GM12891 (cell line): ENCODE results near the gene ATXN1.

Experiments
- DNase-seq: peaks from one replicate; pipeline ENCODE4 v3.0.0; 2011; ENCODE audit warnings: low spot score; ENCODE audit not compliant: insufficient read length
- FAIRE-seq: peaks from 2 replicates; lab custom pipeline; 2011; peaks lifted over from hg19 to GRCh38; lab: Jason Lieb, UNC
- PAX5 ChIP-seq: IDR thresholded peaks from 2 replicates; pipeline ENCODE4 v1.6.1; 2011; ENCODE audit warnings: low read length, moderate library complexity, mild to moderate bottlenecking; ENCODE audit not compliant: insufficient read depth, severe bottlenecking
- POLR2A ChIP-seq: IDR thresholded peaks from 2 replicates; pipeline ENCODE4 v1.6.1; 2011; ENCODE audit warnings: low read depth, low read length, control low read depth
- POLR2AphosphoS5 ChIP-seq: IDR thresholded peaks from 2 replicates; pipeline ENCODE4 v1.6.1; 2011; ENCODE audit warnings: low read depth, low read length, control low read depth
- POU2F2 ChIP-seq: IDR thresholded peaks from 2 replicates; pipeline ENCODE4 v1.6.1; 2011; ENCODE audit warnings: low read depth, mild to moderate bottlenecking, control low read depth, low read length, moderate library complexity
- SPI1 ChIP-seq: IDR thresholded peaks from 2 replicates; pipeline ENCODE4 v1.6.1; 2011; ENCODE audit warnings: low read depth, low read length, control low read depth
- TAF1 ChIP-seq: IDR thresholded peaks from 2 replicates; pipeline ENCODE4 v1.6.1; 2011; ENCODE audit warnings: low read depth, low read length, control low read depth

ATXN1 gene

GRCh38 chr6:16480763-16481560, 280.3 kb downstream of the ATXN1 start:
- FAIRE-seq: no peak
- TF ChIP-seq SPI1 (no peak), POLR2A (no peak), TAF1 (no peak), PAX5 (no peak), POU2F2 (no peak), POLR2AphosphoS5 (no peak)
- DNase-seq: no peak

- TF ChIP-seq SPI1: no peak
- TF ChIP-seq POU2F2: no peak
- no peak for TF ChIP-seq TAF1
- no peak for TF ChIP-seq POLR2A
- no peak for TF ChIP-seq POLR2AphosphoS5
- no peak for TF ChIP-seq PAX5
- DNase-seq (no peak), FAIRE-seq (peak; percentile 40)
These were observed 283.7 kb downstream of the ATXN1 start for GRCh38 chr6:16477367-16478149.

DNA sequence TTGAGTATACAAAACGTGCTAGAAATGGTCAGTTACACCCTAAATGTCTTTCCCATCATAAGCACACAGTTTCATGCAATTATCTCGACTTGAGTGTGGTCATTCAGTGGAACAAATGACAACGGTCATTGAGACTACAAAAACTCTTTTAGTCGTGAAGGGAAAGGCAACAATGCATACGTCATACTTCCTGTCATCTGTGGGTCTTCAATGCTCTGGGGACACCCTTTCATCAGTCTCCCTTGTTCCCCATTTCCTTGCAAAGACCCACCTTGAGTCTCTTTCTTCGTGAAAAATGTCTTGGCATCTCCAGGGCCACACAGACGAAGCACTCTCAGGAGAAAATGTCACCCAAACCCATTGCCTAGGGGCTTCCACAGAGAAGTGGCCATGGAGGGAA, 284.4 kb downstream of the ATXN1 start:
- FAIRE-seq (peak; percentile 79), DNase-seq (no peak)

GRCh38 chr6:16475494-16475781, 285.8 kb downstream of the ATXN1 start:
- TF ChIP-seq POLR2A (no peak), TAF1 (no peak), SPI1 (no peak), POLR2AphosphoS5 (no peak), PAX5 (no peak), POU2F2 (no peak)
- FAIRE-seq: no peak

More for the DNA sequence above, 284.4 kb downstream of the ATXN1 start:
- TF ChIP-seq TAF1 (no peak), SPI1 (peak; percentile 46)

DNA sequence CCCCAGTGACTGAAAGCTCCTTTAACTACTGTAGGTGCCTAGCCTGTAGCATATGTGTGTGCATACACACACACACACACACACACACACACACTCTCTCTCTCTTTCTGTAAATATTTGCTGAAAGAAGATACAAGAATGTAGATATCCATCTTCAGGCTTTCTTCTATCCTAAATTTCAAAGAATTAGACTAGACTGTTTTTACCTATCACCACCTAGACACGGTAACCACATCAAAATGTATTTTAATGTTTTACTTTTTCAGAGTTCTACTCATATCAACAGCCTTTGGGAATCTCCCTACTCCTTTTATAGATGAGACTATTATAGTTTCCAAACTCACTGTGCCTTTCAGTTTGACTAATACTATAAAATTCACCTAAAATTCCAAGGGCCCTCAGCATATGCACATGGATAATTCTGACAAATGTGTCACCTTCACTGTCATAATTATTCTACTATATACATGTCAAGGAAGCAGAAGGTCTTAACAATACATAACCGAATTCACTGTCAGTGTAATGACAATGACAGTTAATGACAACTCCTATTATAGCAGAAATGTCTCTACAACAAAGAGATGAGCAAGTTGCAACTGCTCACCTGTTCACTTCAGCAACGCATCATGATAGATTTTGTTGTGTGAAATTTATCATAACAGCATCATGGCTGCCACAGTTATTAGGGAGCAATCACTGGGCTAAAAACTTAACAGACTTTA, 286.3 kb downstream of the ATXN1 start:
- TF ChIP-seq POU2F2: no peak
- no peak for TF ChIP-seq PAX5
- no peak for TF ChIP-seq SPI1
- no peak for TF ChIP-seq POLR2AphosphoS5
- TF ChIP-seq TAF1: no peak
- TF ChIP-seq POLR2A: no peak
- FAIRE-seq: peak; percentile 82
- no peak for DNase-seq

More at GRCh38 chr6:16475494-16475781, 285.8 kb downstream of the ATXN1 start:
- no peak for DNase-seq

DNA sequence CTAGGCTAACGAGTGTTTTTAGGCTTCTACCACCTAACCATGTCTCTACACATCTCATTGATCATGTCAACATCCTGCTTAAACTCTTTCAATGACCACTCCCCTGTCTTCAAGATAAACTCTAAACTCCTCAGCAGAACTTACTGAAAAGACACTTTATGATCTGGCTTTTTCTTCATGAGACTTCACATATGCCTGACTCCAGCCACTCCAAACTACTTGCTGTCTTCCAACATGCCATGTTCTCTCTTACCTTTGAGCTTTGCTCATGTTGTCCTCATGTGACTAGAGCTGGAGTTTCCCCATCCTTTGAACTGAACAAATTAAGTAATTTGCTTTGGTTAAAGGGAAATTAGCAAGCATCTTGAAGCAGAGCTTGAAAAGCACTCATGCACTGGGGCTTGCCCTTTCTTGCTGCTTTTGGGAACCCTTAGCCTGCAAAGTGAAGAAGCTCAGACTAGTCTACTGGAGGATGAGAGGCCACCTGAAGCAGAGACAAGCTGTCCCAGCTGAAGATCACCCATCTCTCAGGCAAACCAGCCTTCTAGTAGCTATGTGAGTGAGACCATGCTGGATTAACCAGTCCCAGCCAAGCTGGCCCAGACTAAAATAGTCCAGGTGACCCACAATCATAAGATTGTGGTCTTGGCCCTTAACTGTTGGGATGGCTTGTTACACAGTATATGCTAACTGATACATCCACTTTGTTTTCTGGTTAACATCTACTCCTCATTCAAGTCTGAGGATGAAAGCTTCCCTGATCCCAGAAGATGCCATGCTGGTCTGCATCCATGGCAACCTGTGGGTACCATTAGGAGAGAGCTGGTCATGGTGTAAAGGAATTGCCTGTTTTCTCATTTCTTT, 287.1 kb downstream of the ATXN1 start:
- FAIRE-seq (no peak), DNase-seq (no peak)
- TF ChIP-seq POLR2A: peak; percentile 39; the same call in 1 of the 2 replicates
- no peak for TF ChIP-seq PAX5
- TF ChIP-seq POLR2AphosphoS5: peak; percentile 61; the same call in 1 of the 2 replicates

DNA sequence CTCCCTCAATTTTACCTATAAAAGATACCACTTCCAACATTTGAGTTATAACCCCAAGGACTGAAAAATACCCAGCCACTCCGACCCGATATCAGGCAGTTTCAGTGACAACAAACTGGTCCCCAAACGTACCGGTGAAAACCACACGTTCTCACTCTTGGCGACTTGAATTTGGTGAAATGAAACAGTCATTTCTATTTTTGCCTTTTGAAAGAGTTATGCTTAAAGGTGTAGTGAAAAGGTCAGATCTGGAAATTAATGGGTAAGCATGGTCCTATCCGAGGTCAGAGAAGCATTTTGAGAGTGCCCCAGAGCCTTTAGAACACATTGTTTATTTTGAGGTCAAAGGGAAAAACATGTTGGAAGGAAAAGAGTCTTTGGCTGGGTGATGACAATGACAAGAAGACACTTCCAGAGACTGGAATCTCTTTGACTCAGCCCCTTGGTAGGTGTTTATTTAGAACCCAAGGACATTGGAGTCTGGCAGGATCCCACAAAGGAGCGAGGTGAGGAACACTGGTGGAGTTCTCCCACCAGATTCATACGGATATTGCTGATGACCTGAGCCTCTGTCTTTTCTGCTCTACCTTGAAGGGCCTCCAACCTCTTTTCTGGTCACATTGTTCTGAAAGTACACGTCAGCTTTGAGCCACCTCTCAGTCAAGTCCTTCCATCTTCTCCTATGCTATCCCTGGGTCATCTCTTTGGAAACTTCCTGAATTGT, 287.9 kb downstream of the ATXN1 start:
- TF ChIP-seq POLR2A: 0 out of 2 replicates have a peak, but pooled peaks have one; percentile 45
- TF ChIP-seq POU2F2: peak; percentile 74
- no peak for TF ChIP-seq TAF1
- no peak for TF ChIP-seq SPI1
- FAIRE-seq (peak; percentile 96), DNase-seq (no peak)

DNA sequence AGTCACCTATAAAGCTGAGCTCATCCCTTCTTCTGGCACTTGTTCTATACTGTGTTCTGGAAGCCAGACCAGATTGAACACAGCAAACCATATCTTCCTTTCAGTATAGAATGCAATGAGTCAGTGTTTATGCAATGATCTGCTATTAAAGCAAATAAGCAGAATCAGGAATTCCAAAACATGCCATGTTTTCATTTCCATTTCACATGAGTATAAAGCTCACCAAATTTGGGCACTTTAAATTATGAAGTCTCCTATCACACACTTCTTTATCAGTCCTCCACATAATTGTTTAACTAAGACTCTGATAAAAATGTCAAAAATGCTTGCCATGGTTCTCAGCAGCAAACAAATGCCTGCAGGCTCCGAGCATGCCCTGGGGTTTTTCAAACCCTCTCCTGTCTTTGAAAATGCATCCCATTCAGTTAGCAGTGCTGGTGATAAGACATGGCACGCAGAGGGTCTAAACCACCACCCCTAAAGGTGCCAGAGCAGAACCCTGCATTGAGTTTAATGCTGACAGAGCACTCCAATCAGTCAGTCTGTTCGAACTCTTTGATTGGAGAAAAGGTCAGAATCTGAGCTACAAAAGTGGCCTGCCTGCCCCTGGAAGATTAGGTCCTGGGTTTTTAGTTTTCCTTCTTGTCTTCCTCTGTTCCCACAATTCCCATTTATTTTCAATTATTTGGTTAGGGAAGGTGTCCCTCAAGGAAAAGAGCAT, 288.8 kb downstream of the ATXN1 start:
- DNase-seq (no peak), FAIRE-seq (peak; percentile 64)
- TF ChIP-seq POLR2A (no peak), POU2F2 (no peak), POLR2AphosphoS5 (no peak), TAF1 (no peak), SPI1 (no peak), PAX5 (no peak)
